ENCODE data around the gene SCFD2. TPM values are rescaled to one million over a fixed set of nuclear protein-coding genes. Genes with fewer than 3 reads are reported as not detected.

Gene SCFD2
- total RNA-seq, 1 experiment from 2014 or later, result 7.4 TPM

DNA sequence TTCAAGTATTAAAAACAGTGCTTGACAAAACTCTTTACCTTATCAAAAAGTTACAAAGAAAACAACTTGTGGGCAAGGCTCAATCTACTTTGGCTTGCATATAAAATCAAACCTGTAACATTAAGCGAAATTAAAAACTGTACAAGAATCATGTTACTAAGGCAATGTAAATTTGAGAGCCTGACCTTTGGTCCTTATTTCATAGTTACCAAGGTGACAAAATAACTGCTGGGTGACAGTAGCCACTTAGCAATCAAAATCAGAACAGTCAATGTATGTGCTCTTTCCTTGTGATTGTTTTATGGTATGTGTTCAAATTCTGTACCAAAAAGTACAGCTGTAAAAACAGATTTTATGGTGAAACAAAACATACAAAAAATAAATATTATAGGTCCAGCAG lies 299.7 kb downstream of the SCFD2 start:
- TF ChIP-seq TCF7L2 (IDR thresholded peaks at IDR 0.05; ENCODE audit: low read depth, low read length), result no peak
- TF ChIP-seq, protein P1, sequence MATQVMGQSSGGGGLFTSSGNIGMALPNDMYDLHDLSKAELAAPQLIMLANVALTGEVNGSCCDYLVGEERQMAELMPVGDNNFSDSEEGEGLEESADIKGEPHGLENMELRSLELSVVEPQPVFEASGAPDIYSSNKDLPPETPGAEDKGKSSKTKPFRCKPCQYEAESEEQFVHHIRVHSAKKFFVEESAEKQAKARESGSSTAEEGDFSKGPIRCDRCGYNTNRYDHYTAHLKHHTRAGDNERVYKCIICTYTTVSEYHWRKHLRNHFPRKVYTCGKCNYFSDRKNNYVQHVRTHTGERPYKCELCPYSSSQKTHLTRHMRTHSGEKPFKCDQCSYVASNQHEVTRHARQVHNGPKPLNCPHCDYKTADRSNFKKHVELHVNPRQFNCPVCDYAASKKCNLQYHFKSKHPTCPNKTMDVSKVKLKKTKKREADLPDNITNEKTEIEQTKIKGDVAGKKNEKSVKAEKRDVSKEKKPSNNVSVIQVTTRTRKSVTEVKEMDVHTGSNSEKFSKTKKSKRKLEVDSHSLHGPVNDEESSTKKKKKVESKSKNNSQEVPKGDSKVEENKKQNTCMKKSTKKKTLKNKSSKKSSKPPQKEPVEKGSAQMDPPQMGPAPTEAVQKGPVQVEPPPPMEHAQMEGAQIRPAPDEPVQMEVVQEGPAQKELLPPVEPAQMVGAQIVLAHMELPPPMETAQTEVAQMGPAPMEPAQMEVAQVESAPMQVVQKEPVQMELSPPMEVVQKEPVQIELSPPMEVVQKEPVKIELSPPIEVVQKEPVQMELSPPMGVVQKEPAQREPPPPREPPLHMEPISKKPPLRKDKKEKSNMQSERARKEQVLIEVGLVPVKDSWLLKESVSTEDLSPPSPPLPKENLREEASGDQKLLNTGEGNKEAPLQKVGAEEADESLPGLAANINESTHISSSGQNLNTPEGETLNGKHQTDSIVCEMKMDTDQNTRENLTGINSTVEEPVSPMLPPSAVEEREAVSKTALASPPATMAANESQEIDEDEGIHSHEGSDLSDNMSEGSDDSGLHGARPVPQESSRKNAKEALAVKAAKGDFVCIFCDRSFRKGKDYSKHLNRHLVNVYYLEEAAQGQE (IDR thresholded peaks at IDR 0.05; ENCODE audit: insufficient read depth in 1 of 2, low read depth in 2 of 2, low read length in 1 of 2), result no peak
- TF ChIP-seq, protein P2, sequence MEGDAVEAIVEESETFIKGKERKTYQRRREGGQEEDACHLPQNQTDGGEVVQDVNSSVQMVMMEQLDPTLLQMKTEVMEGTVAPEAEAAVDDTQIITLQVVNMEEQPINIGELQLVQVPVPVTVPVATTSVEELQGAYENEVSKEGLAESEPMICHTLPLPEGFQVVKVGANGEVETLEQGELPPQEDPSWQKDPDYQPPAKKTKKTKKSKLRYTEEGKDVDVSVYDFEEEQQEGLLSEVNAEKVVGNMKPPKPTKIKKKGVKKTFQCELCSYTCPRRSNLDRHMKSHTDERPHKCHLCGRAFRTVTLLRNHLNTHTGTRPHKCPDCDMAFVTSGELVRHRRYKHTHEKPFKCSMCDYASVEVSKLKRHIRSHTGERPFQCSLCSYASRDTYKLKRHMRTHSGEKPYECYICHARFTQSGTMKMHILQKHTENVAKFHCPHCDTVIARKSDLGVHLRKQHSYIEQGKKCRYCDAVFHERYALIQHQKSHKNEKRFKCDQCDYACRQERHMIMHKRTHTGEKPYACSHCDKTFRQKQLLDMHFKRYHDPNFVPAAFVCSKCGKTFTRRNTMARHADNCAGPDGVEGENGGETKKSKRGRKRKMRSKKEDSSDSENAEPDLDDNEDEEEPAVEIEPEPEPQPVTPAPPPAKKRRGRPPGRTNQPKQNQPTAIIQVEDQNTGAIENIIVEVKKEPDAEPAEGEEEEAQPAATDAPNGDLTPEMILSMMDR (IDR thresholded peaks at IDR 0.05), result no peak
- no peak for TF ChIP-seq SIN3A (IDR thresholded peaks at IDR 0.05; ENCODE audit: borderline replicate concordance, insufficient read depth, low read depth, low read length)
- no peak for TF ChIP-seq POLR2AphosphoS5 (IDR thresholded peaks at IDR 0.05; ENCODE audit: low read depth, low read length)
- H3K4me3 ChIP-seq (ENCODE audit: low read depth in 2 of 2, low read length in 2 of 2), result no peak overlapping the region
- DNase-seq (ENCODE audit: low read depth, low spot score), result no peak
- H3K27ac ChIP-seq (ENCODE audit: low read length), result no peak overlapping the region
- BruUV-seq (replicated peaks), result no TSS peak
- H3K27me3 ChIP-seq (ENCODE audit: control insufficient read depth, insufficient read depth, low read length), result no peaks in the 10 kb centered on the region
- H3K36me3 ChIP-seq (ENCODE audit: control insufficient read depth, insufficient read depth, low read length), result no peaks in the 10 kb centered on the region
- in situ Hi-C loops (cut with HindIII; ENCODE audit: low pct_unique_long_range_greater_than_20kb, low sequenced_read_pairs), result no loop called here
- no peak for ATAC-seq
- ChIA-PET POLR2A (no interaction called here), CTCF (no interaction called here)
- intact Hi-C loops (cut with micrococcal nuclease; ENCODE audit: unreplicated experiment), result no loop called here
- H3K4me1 ChIP-seq (ENCODE audit: control insufficient read depth, insufficient read depth, low read length), result no peaks in the 10 kb centered on the region
- H3K9me3 ChIP-seq (ENCODE audit: control insufficient read depth, insufficient read depth, low read depth, low read length), result no peaks in the 10 kb centered on the region

DNA sequence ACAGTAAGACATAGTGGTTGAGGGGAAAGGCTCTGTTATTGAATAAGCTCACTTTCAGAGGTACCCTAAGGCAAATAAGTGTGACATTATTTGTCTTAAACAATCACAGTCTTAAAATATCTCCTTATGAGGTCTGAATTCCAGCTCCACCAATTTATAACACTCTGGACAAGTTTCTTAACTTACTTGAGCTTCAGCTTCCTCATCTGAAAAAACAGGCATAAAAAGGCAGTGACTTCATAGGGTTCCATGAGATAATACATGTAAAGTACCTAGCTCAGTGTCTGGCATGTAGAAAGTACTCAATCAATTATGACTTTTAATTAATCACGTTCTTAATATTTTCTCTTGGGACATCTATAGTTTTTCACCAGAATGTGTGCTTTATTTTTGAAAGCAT lies 301.3 kb downstream of the SCFD2 start:
- no peaks in the 10 kb centered on the region for H3K9me3 ChIP-seq (ENCODE audit: control insufficient read depth, insufficient read depth, low read depth, low read length)
- no peaks in the 10 kb centered on the region for H3K4me1 ChIP-seq (ENCODE audit: control insufficient read depth, insufficient read depth, low read length)
- no peak overlapping the region for H3K27ac ChIP-seq (ENCODE audit: low read length)
- POLR2A ChIA-PET, result no interaction called here
- TF ChIP-seq POLR2AphosphoS5 (IDR thresholded peaks at IDR 0.05; ENCODE audit: low read depth, low read length) (no peak), TCF7L2 (IDR thresholded peaks at IDR 0.05; ENCODE audit: low read depth, low read length) (no peak), SIN3A (IDR thresholded peaks at IDR 0.05; ENCODE audit: borderline replicate concordance, insufficient read depth, low read depth, low read length) (no peak)
- TF ChIP-seq, protein P1 (IDR thresholded peaks at IDR 0.05; ENCODE audit: insufficient read depth in 1 of 2, low read depth in 2 of 2, low read length in 1 of 2), result no peak
- TF ChIP-seq, protein P2 (IDR thresholded peaks at IDR 0.05), result no peak
- no TSS peak for BruUV-seq (replicated peaks)
- in situ Hi-C loops (cut with HindIII; ENCODE audit: low pct_unique_long_range_greater_than_20kb, low sequenced_read_pairs) (no loop called here), intact Hi-C loops (cut with micrococcal nuclease; ENCODE audit: unreplicated experiment) (no loop called here)
- no peaks in the 10 kb centered on the region for H3K36me3 ChIP-seq (ENCODE audit: control insufficient read depth, insufficient read depth, low read length)
- CTCF ChIA-PET, result no interaction called here
- no peak for ATAC-seq
- no peak for DNase-seq (ENCODE audit: low read depth, low spot score)
- no peaks in the 10 kb centered on the region for H3K27me3 ChIP-seq (ENCODE audit: control insufficient read depth, insufficient read depth, low read length)
- no peak overlapping the region for H3K4me3 ChIP-seq (ENCODE audit: low read depth in 2 of 2, low read length in 2 of 2)
